GM12873 (cell line): ENCODE data around the gene KANK3.

Source experiments
- CTCF ChIP-seq: IDR thresholded peaks from 2 replicates; pipeline ENCODE4 v1.5.1; 2012; ENCODE audit warnings: low read depth, mild to moderate bottlenecking, moderate library complexity, low read length, control low read depth; ENCODE audit not compliant: insufficient read depth; ENCODE audit errors: missing control alignments

KANK3 gene

GRCh38 chr19:8304841-8305621 is 38.0 kb downstream of the KANK3 start:
- no peak for TF ChIP-seq CTCF

- no peak for TF ChIP-seq CTCF
These were observed 40.3 kb downstream of the KANK3 start for GRCh38 chr19:8302734-8303133.

GRCh38 chr19:8302357-8302691 is 40.7 kb downstream of the KANK3 start:
- no peak for TF ChIP-seq CTCF
